ENCODE data around the gene S100A9.

The S100A9 gene

GRCh38 chr1:153380711-153381110 is 23.1 kb downstream of the S100A9 start:
- no peak overlapping the region for H3K4me3 ChIP-seq (replicated peaks; ENCODE audit: low read depth, low read length)
- no peaks in the 10 kb centered on the region for H3K27me3 ChIP-seq (replicated peaks; ENCODE audit: control insufficient read depth, insufficient read depth, low read length)
- no peak for DNase-seq (ENCODE audit: extremely low read depth, insufficient read length)
- TF ChIP-seq CTCF (IDR thresholded peaks at IDR 0.05; ENCODE audit: insufficient read depth, low read length, poor library complexity, severe bottlenecking) = no peak
- H3K36me3 ChIP-seq (ENCODE audit: control insufficient read depth, insufficient read depth, low read length) = no peaks in the 10 kb centered on the region

GRCh38 chr1:153384958-153385580 is 27.4 kb downstream of the S100A9 start:
- Histone ChIP-seq H3K36me3 (ENCODE audit: control insufficient read depth, insufficient read depth, low read length) (no peaks in the 10 kb centered on the region), H3K27me3 (replicated peaks; ENCODE audit: control insufficient read depth, insufficient read depth, low read length) (no peaks in the 10 kb centered on the region), H3K4me3 (replicated peaks; ENCODE audit: low read depth, low read length) (no peak overlapping the region)
- no peak for DNase-seq (ENCODE audit: extremely low read depth, insufficient read length)
- no peak for TF ChIP-seq CTCF (IDR thresholded peaks at IDR 0.05; ENCODE audit: insufficient read depth, low read length, poor library complexity, severe bottlenecking)

GRCh38 chr1:153386500-153386901 is 28.8 kb downstream of the S100A9 start:
- no peak for TF ChIP-seq CTCF (IDR thresholded peaks at IDR 0.05; ENCODE audit: insufficient read depth, low read length, poor library complexity, severe bottlenecking)
- Histone ChIP-seq H3K36me3 (ENCODE audit: control insufficient read depth, insufficient read depth, low read length) (no peaks in the 10 kb centered on the region), H3K27me3 (replicated peaks; ENCODE audit: control insufficient read depth, insufficient read depth, low read length) (peaks cover 1% of the 10 kb centered on the region; the same call in 1 of the 2 replicates), H3K4me3 (replicated peaks; ENCODE audit: low read depth, low read length) (no peak overlapping the region)
- DNase-seq (ENCODE audit: extremely low read depth, insufficient read length) = no peak

- Histone ChIP-seq H3K4me3 (replicated peaks; ENCODE audit: low read depth, low read length) (no peak overlapping the region), H3K36me3 (ENCODE audit: control insufficient read depth, insufficient read depth, low read length) (no peaks in the 10 kb centered on the region), H3K27me3 (replicated peaks; ENCODE audit: control insufficient read depth, insufficient read depth, low read length) (peaks cover 1% of the 10 kb centered on the region; the same call in 1 of the 2 replicates)
- TF ChIP-seq CTCF (IDR thresholded peaks at IDR 0.05; ENCODE audit: insufficient read depth, low read length, poor library complexity, severe bottlenecking) = no peak
- DNase-seq (ENCODE audit: extremely low read depth, insufficient read length) = no peak
These were observed 29.3 kb downstream of the S100A9 start for GRCh38 chr1:153387001-153387400.

- no peak for DNase-seq (ENCODE audit: extremely low read depth, insufficient read length)
- no peak for TF ChIP-seq CTCF (IDR thresholded peaks at IDR 0.05; ENCODE audit: insufficient read depth, low read length, poor library complexity, severe bottlenecking)
- Histone ChIP-seq H3K27me3 (replicated peaks; ENCODE audit: control insufficient read depth, insufficient read depth, low read length) (peaks cover 1% of the 10 kb centered on the region; the same call in 1 of the 2 replicates), H3K4me3 (replicated peaks; ENCODE audit: low read depth, low read length) (no peak overlapping the region), H3K36me3 (ENCODE audit: control insufficient read depth, insufficient read depth, low read length) (no peaks in the 10 kb centered on the region)
These were observed 30.1 kb downstream of the S100A9 start for GRCh38 chr1:153387785-153388184.

GRCh38 chr1:153389401-153389800 is 31.7 kb downstream of the S100A9 start:
- Histone ChIP-seq H3K36me3 (ENCODE audit: control insufficient read depth, insufficient read depth, low read length) (no peaks in the 10 kb centered on the region), H3K27me3 (replicated peaks; ENCODE audit: control insufficient read depth, insufficient read depth, low read length) (peaks cover 1% of the 10 kb centered on the region; the same call in 1 of the 2 replicates), H3K4me3 (replicated peaks; ENCODE audit: low read depth, low read length) (no peak overlapping the region)
- no peak for DNase-seq (ENCODE audit: extremely low read depth, insufficient read length)
- no peak for TF ChIP-seq CTCF (IDR thresholded peaks at IDR 0.05; ENCODE audit: insufficient read depth, low read length, poor library complexity, severe bottlenecking)

Measured in GM06990 (cell line).